HEK293 (cell line): ENCODE results near the gene MAP4K2.

Experiments used
- CTCF ChIA-PET: fragments of 350-600 bp; formaldehyde crosslinking; extraction: SDS; loops from one replicate; lab custom pipeline; 2021; ENCODE audit warnings: antibody characterized with exemption; lab: Yijun Ruan, JAX
- POLR2A ChIA-PET: fragments of 300-600 bp; formaldehyde crosslinking; extraction: SDS; loops from one replicate; lab custom pipeline; 2020; ENCODE audit warnings: antibody characterized with exemption, inconsistent platforms; lab: Yijun Ruan, JAX
- H3K27ac ChIP-seq: fragments of 200-500 bp; sonication (Bioruptor generic); 2 replicates; pipeline ENCODE4 v1.5.1; 2014; ENCODE audit warnings: low read depth, low read length, control low read depth, inconsistent platforms; ENCODE audit errors: extremely low read depth
- H3K36me3 ChIP-seq, 2 experiments: fragments of 200-500 bp in 1 of 2; sonication (Bioruptor generic) in 1 of 2; 1 replicate in 1 of 2; 2 replicates in 1 of 2; pipeline ENCODE4 v1.5.1; 2014 to 2017; ENCODE audit warnings: inconsistent platforms in 2 of 2, low read length in 2 of 2; ENCODE audit not compliant: control insufficient read depth in 2 of 2, insufficient read depth in 1 of 2
- H3K4me1 ChIP-seq: fragments of 200-500 bp; sonication (Bioruptor generic); 2 replicates; pipeline ENCODE4 v1.5.1; 2014; ENCODE audit warnings: mild to moderate bottlenecking, low read length, inconsistent platforms; ENCODE audit not compliant: control insufficient read depth, insufficient read depth
- H3K4me3 ChIP-seq: 2 replicates; pipeline ENCODE4 v1.5.1; 2011; ENCODE audit warnings: low read depth, mild to moderate bottlenecking, control low read depth, low read length, moderate library complexity
- H3K9me3 ChIP-seq: fragments of 200-500 bp; sonication (Bioruptor generic); 2 replicates; pipeline ENCODE4 v1.5.1; 2014; ENCODE audit warnings: low read depth, low read length, inconsistent platforms; ENCODE audit not compliant: control insufficient read depth, insufficient read depth
- BCL6B ChIP-seq: fragments of 450-650 bp; formaldehyde crosslinking; IDR thresholded peaks from 2 replicates; pipeline ENCODE4 v1.5.1; 2017; ENCODE audit warnings: missing biosample characterization, missing genetic modification characterization
- EGR2 ChIP-seq: fragments of 450-650 bp; formaldehyde crosslinking; IDR thresholded peaks from 2 replicates; pipeline ENCODE4 v1.5.1; 2016; ENCODE audit warnings: low read depth, missing biosample characterization, missing genetic modification characterization
- KLF1 ChIP-seq: fragments of 450-650 bp; formaldehyde crosslinking; IDR thresholded peaks from 2 replicates; pipeline ENCODE4 v1.5.1; 2016; ENCODE audit warnings: missing biosample characterization, missing genetic modification characterization
- KLF7 ChIP-seq: fragments of 450-650 bp; formaldehyde crosslinking; IDR thresholded peaks from 2 replicates; pipeline ENCODE4 v1.5.1; 2016; ENCODE audit warnings: missing biosample characterization, missing genetic modification characterization, borderline replicate concordance
- PRDM1 ChIP-seq: fragments of 450-650 bp; formaldehyde crosslinking; IDR thresholded peaks from 2 replicates; pipeline ENCODE4; 2016; ENCODE audit warnings: missing biosample characterization, missing genetic modification characterization
- REST ChIP-seq: fragments of 450-650 bp; formaldehyde crosslinking; IDR thresholded peaks from 2 replicates; pipeline ENCODE4 v1.5.1; 2016; ENCODE audit warnings: missing biosample characterization, missing genetic modification characterization
- WT1 ChIP-seq: fragments of 450-650 bp; formaldehyde crosslinking; IDR thresholded peaks from 2 replicates; pipeline ENCODE4 v1.5.1; 2016; ENCODE audit warnings: missing biosample characterization, missing genetic modification characterization
- ZFHX2 ChIP-seq: fragments of 450-650 bp; formaldehyde crosslinking; conservative IDR thresholded peaks from 2 replicates; pipeline ENCODE4 v1.5.1; 2016; ENCODE audit warnings: missing biosample characterization, missing genetic modification characterization
- ZNF132 ChIP-seq: fragments of 450-650 bp; formaldehyde crosslinking; IDR thresholded peaks from 2 replicates; pipeline ENCODE4 v1.5.1; 2017; ENCODE audit warnings: missing biosample characterization, missing genetic modification characterization, borderline replicate concordance
- ZNF169 ChIP-seq: fragments of 450-650 bp; formaldehyde crosslinking; IDR thresholded peaks from 2 replicates; pipeline ENCODE4 v1.5.1; 2016; ENCODE audit warnings: missing biosample characterization, missing genetic modification characterization
- ZNF514 ChIP-seq: fragments of 450-650 bp; formaldehyde crosslinking; IDR thresholded peaks from 2 replicates; pipeline ENCODE4 v1.5.1; 2016; ENCODE audit warnings: missing biosample characterization, missing genetic modification characterization
- ZNF600 ChIP-seq: fragments of 450-650 bp; formaldehyde crosslinking; IDR thresholded peaks from 2 replicates; pipeline ENCODE4 v1.5.1; 2016; ENCODE audit warnings: missing biosample characterization, missing genetic modification characterization
- ZNF645 ChIP-seq: fragments of 450-650 bp; formaldehyde crosslinking; IDR thresholded peaks from 2 replicates; pipeline ENCODE4; 2016; ENCODE audit warnings: missing biosample characterization, missing genetic modification characterization
- ZNF660 ChIP-seq: fragments of 450-650 bp; IDR thresholded peaks from 2 replicates; pipeline ENCODE4 v1.5.1; 2018; ENCODE audit warnings: missing biosample characterization, mild to moderate bottlenecking, missing genetic modification characterization
- ZNF768 ChIP-seq: fragments of 450-650 bp; formaldehyde crosslinking; IDR thresholded peaks from 2 replicates; pipeline ENCODE4 v1.5.1; 2018; ENCODE audit warnings: missing biosample characterization, mild to moderate bottlenecking, missing genetic modification characterization
- ZSCAN4 ChIP-seq: fragments of 450-650 bp; formaldehyde crosslinking; IDR thresholded peaks from 2 replicates; pipeline ENCODE4 v1.5.1; 2017; ENCODE audit warnings: missing biosample characterization, missing genetic modification characterization

MAP4K2 gene

GRCh38 chr11:64742889-64743590, 60.0 kb downstream of the MAP4K2 start (continued):
- TF ChIP-seq ZNF132 (no peak), WT1 (peak; percentile 64), KLF7 (tag by site-specific recombination) (0 out of 2 replicates have a peak, but pooled peaks have one; percentile 40), ZNF514 (tag by site-specific recombination) (no peak), REST (tag by site-specific recombination) (no peak), BCL6B (no peak)
- TF ChIP-seq, all 188 proteins: peak for 35

GRCh38 chr11:64742087-64742888, 60.7 kb downstream of the MAP4K2 start:
- TF ChIP-seq PRDM1, result no peak
- no peak; the same call in 1 of the 2 replicates for TF ChIP-seq EGR2
- TF ChIP-seq KLF1, result peak; percentile 54; the same call in 1 of the 2 replicates
- TF ChIP-seq ZNF600 (tag by site-specific recombination), result 0 out of 2 replicates have a peak, but pooled peaks have one; percentile 38
- TF ChIP-seq ZNF169 (tag by site-specific recombination), result no peak
- TF ChIP-seq ZSCAN4, result no peak
- TF ChIP-seq ZNF768 (tag by site-specific recombination), result no peak
- no peak for TF ChIP-seq ZNF660
- TF ChIP-seq ZNF645 (tag by site-specific recombination), result no peak
- no peak for TF ChIP-seq ZFHX2 (tag by site-specific recombination)
- Histone ChIP-seq H3K27ac (no peak overlapping the region), H3K36me3 (no peaks in the 10 kb centered on the region), H3K9me3 (no peaks in the 10 kb centered on the region), H3K4me3 (peak overlapping the region; percentile 30), H3K4me1 (no peaks in the 10 kb centered on the region)
- CTCF ChIA-PET, result interaction anchor here (0.7 to 4.6 kb wide), 13 partner anchors 9 to 851 kb away, joined by 3 to 31 read pairs (median 4); no protein-coding TSS in a partner anchor
- POLR2A ChIA-PET, result interaction anchor here (1.0 kb wide), 1 partner anchor 36 kb away, joined by 3 read pairs; the partner anchor contains the start of gene SF1
